HG02981 (cell line): ENCODE measurements around the gene CAPN5.
"Not testable (repeated sequence)": the region's sequence is repeated elsewhere in the genome, so short reads cannot be mapped to it uniquely, and the experiment has no call there.

Experiments
- ATAC-seq: cut with Tn5 transposase; IDR thresholded peaks from one replicate; pipeline ENCODE4 v1.9.1; 2021; ENCODE audit warnings: mild to moderate bottlenecking, moderate library complexity; ENCODE audit not compliant: unreplicated experiment

Gene CAPN5

DNA sequence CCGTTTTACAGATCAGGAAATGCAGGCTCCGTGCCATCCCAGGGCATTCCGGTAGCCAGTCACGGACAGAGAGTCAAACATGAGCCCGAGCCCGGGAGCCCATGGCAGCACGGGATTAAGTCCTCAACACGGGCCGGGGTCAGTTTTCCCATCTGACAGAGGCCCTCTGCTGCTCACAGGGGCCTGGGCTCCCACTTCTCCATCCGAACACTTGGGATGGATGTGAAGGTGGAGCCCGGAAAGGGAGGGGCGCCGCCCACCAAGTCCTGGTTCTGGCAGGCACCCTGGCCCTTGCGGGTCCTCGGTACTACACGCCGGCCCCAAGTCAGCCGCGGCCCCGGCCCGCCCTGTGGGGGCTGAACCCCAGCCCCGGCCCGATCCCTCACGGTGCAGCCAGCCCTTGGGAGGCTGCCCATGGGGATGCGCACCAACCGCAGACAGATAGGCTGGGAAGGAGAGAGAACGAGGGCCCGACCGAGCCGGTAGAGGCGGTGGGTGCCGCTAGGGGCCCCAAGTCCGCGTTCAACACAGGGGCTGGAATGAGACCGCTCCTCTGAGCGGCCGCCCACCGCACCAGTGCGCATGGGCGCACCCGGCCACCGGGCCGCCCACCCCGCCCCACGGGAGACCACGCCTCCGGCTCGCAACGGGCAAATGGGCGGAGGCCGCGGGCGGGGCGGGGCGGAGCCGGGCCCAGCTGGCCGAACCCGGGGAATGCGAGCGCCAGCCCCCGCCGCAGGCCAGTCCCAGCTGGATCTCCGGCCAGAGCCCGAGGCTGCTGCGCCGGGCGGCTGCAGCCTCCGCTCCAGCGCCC lies at the start of gene CAPN5:
CAPN5 (plus strand) TSS at position 743 of the 814 bp plus-strand sequence. CDS start 17,916 bp downstream, outside the sequence.
- ATAC-seq: peak; percentile 85

- not testable (repeated sequence) for ATAC-seq
These were observed 48.3 kb upstream of the CAPN5 start for GRCh38 chr11:77018396-77018924.

- no peak for ATAC-seq
These were observed 46.7 kb upstream of the CAPN5 start for GRCh38 chr11:77019976-77020595.

DNA sequence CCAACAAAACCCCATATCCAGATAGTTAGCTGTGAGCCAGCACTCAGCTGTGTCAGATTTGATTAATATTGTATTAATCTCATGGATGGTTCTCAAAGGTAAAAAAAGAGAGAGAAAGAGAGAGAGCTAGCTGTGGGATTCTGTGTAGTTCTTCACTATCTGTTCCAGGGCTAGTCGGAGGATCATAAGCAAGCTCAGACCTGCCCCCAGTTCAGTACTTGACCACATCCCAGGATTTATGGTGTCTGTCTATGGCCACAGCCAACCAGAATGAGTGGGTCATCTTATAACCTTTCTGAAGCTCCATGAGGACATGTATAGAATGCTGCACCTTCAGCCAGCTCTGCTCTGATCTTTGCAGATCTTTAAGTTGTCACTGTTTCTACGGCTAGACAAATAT lies 46.0 kb upstream of the CAPN5 start:
- ATAC-seq: no peak

GRCh38 chr11:77024745-77025144 lies 42.0 kb upstream of the CAPN5 start:
- ATAC-seq: no peak

DNA sequence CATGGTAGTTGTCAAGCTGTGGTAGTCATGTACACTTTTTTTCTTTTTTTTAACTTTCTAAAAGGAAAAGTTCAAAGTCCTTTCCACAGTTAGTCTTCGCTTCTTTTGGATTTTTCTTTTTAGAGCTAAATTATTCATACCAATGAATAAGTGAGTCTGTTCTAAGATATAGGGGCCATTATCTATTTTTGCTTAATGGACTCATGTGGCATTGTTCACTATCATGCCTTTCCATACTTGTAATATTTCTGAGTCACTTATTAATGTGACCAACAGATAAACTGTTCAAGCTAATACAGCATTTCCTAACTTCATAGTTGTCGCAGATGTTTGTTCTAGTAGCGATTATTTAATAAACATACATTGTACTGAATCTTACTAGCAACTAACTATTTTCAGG lies 40.5 kb upstream of the CAPN5 start:
- ATAC-seq: no peak

DNA sequence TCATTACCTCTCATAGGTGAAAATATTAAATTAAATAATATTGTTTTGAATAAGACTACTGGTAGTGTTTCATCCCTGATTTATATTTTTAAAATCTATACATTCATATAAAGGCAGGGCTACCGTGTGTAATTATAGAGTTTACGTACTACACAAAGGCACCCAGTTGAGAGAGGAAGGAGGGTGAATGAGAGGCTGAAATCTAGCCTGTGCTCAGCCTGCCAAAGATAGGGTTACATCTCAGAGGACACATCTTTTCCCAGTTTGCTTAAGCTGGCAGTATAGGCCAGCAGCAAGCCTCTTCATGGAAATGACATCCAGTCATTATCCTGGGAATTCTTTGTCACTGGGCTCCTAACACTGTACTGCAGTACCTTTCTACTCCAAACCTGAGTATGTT lies 40.0 kb upstream of the CAPN5 start:
- no peak for ATAC-seq

- ATAC-seq: no peak
These were observed 39.5 kb upstream of the CAPN5 start for GRCh38 chr11:77027275-77027674.

GRCh38 chr11:77029829-77030228 lies 36.9 kb upstream of the CAPN5 start:
- no peak for ATAC-seq

DNA sequence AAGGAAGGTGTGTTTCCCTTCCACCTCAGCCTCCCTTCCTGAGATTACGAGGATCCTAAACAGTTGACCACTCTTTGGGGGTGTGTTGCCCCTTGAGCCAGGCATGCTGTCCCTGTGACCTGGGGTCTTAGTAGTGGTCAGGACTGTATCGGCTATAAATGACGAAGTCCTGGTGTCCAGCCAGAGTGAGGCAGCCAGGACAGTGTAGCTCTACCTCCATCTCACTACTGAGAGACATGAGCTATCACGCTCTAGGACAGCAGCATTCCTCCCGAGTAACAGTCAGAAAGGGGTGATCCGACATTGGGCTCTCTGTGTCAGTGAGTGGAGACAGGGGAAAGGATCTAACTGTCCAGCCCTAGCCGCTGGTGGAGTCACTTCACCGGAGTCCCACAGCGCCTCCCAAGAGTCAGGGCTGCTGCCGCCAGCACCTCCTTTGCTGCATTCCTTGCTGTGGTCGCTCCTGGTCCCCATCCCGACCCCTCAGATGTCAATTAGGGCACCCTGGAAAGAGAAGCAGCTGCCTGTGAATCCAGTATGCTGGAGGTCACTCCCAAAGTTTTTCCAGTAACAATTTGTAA lies 35.8 kb upstream of the CAPN5 start:
- ATAC-seq: no peak

DNA sequence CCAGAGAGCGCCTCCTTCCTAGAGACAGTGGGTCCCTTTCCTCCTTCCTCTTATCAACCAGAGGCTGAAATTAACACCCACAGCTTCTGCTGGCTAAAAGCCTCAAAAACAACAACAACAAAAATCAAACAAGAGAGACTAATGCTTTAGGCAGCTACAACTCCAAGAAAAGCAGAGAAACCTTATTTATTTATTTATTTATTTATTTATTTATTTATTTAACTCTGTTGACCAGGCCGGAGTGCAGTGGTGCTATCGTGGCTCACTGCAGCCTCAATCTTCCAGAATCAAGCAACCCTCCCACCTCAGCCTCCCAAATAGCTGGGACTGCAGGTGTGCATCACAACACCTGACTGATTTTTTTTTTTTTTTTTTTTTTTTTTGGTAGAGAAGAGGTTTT lies 35.2 kb upstream of the CAPN5 start:
- no peak for ATAC-seq

GRCh38 chr11:77035039-77035438 lies 31.7 kb upstream of the CAPN5 start:
- no peak for ATAC-seq

DNA sequence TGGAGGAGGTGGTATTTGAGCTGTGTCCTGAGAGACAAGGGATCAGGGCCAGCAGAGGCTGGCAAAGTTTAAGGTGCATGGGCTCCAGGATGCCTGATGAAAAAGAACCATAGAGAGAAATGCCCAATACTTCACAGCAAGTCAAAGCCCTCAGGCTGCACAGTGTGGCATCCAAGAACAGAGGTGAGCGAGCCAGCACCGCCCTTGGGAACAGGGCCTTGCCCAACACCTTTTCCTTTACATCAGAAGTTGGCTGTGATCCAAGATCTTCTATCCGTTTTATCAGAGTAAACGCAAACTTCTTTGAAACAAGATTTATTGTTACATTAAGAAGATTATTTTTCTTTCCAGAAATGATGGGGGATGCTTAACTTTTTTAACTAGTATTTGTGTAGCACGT lies 31.2 kb upstream of the CAPN5 start:
- ATAC-seq: no peak

- no peak for ATAC-seq
These were observed 30.4 kb upstream of the CAPN5 start for GRCh38 chr11:77036398-77036797.

GRCh38 chr11:77037057-77037456 lies 29.7 kb upstream of the CAPN5 start:
- no peak for ATAC-seq

DNA sequence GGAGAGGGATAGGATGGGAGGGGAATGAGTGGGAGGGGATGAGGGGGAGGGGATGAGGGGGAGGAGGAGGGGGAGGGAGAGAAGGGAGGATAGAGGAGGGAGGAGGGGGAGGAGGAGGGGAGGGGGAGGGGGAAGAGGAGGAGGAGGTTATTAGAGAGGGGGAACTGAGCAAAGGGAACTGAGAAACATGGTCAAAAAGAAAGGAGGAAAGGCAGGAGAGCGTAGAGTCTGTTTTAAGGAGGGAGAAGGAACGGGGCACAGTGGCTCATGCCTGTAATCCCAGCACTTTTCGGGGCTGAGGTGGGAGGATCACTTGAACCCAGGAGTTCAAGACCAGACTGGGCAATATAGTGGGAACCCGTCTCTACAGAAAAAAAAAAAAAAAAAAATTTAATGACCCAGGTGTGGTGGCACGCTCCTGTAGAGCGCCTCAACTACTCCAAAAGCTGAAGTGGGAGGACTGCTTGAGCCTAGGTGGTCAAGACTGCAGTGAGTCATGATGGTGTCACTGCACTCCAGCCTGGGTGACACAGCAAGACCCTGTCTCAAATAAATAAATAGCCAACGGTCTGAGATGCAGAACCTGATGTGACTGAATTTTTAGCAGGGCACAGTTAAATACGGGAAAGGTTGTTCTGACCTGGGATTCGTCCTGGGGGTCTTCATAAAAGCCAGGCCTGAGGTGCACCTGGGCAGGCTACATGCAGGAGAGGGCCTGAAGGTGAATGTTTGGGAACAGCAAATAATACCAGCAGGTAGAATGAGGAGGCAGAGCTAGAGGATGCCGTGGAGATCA lies 28.5 kb upstream of the CAPN5 start:
- no peak for ATAC-seq

DNA sequence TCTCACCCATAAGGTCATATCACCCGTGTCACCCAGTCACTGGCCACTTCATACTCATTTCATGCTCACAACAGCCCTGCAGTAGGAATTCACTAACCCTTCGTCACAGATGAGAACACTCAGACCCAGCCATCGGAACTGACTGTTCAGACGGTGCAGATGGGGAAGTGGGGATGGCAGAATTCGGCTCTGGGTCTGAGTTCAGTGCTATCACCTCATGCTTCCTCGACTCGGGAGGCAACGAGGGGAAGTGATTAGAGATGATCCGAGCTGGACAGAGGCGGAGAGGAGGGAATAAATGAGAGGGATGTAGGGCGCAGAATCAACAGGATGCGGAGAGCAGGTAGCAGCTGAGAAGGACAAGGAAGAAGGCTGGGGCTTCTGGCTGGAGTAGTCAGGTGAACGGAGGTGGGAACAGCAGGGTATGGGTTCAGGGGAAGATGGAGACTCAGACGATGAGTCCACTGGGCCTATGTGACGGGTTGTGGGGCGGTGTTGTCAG lies 27.9 kb upstream of the CAPN5 start:
- ATAC-seq: no peak

DNA sequence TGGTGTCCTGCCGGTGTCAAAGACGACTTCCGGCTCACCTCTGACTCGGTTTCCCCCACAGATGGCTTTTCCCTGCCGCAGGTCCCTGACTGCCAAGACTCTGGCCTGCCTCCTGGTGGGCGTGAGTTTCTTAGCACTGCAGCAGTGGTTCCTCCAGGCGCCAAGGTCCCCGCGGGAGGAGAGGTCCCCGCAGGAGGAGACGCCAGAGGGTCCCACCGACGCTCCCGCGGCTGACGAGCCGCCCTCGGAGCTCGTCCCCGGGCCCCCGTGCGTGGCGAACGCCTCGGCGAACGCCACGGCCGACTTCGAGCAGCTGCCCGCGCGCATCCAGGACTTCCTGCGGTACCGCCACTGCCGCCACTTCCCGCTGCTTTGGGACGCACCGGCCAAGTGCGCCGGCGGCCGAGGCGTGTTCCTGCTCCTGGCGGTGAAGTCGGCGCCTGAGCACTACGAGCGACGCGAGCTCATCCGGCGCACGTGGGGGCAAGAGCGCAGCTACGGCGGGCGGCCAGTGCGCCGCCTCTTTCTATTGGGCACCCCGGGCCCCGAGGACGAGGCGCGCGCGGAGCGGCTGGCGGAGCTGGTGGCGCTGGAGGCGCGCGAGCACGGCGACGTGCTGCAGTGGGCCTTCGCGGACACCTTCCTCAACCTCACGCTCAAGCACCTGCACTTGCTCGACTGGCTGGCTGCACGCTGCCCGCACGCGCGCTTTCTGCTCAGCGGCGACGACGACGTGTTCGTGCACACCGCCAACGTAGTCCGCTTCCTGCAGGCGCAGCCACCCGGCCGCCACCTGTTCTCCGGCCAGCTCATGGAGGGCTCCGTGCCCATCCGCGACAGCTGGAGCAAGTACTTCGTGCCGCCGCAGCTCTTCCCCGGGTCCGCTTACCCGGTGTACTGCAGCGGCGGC lies 27.0 kb upstream of the CAPN5 start:
- ATAC-seq: no peak

- no peak for ATAC-seq
These were observed 26.4 kb upstream of the CAPN5 start for GRCh38 chr11:77040401-77040777.

DNA sequence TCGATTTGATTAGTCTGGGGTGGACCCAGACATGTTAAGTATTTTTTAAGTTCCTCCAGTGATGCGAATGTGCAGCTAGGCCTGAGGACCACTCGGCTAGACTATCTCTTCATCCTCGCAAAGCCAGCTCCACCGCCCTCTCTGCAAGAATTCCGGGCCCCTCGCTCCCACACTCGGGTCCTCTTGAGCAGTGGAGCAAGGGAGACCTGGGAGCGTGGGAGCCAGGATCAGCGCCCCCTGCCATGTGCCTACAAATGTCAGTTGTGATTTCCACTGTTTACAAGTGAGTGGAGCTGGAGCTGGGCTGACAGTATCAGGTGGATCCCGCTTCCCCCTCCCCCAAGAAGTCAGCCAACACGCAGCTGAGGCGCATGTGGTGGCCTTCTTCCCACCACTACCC lies 25.9 kb upstream of the CAPN5 start:
- ATAC-seq: no peak
